GM12878 (cell line): ENCODE results near the gene AFF2. TPM values are rescaled to one million over a fixed set of nuclear protein-coding genes. Genes with fewer than 3 reads are reported as not detected.

Experiments used
- ATAC-seq: fragments of 200-7000 bp; cut with Tn5 transposase; 3 replicates; pipeline ENCODE4 v1.9.1; 2020; ENCODE audit warnings: mild to moderate bottlenecking, moderate library complexity
- BruUV-seq: library from RNA; stranded (reverse); fragments of 400-500 nt; replicated peaks from 2 replicates; lab custom pipeline; 2021; lab: Mats Ljungman, UMichigan
- CTCF ChIA-PET: fragments of 300-600 bp; sonication (Branson Sonifier 250); formaldehyde crosslinking; extraction: SDS; loops from one replicate; lab custom pipeline; 2021; ENCODE audit warnings: inconsistent platforms; lab: Yijun Ruan, JAX
- POLR2A ChIA-PET: fragments of 350-600 bp; formaldehyde crosslinking; extraction: SDS; loops from one replicate; lab custom pipeline; 2021; ENCODE audit warnings: inconsistent platforms; lab: Charles Lee
- RAD21 ChIA-PET: fragments of 300-600 bp; sonication (Branson Sonifier 250); formaldehyde crosslinking; loops from one replicate; lab custom pipeline; 2023; ENCODE audit warnings: antibody characterized with exemption; ENCODE audit not compliant: unreplicated experiment; lab: Charles Lee
- SMC1A ChIA-PET: fragments of 300-600 bp; sonication (Branson Sonifier 250); formaldehyde crosslinking; loops from one replicate; lab custom pipeline; 2023; ENCODE audit not compliant: unreplicated experiment, uncharacterized antibody; lab: Charles Lee
- DNase-seq: peaks from one replicate; pipeline ENCODE4 v3.0.0-alpha.2; 2011; ENCODE audit warnings: low read depth, low spot score
- FAIRE-seq: peaks from 3 replicates; lab custom pipeline; 2011; peaks lifted over from hg19 to GRCh38; lab: Jason Lieb, UNC
- H2AFZ ChIP-seq: 2 replicates; pipeline ENCODE4 v1.6.0; 2011; ENCODE audit warnings: low read depth, low read length, control low read depth; ENCODE audit not compliant: control insufficient read depth
- H3K27ac ChIP-seq: 2 replicates; pipeline ENCODE4 v1.5.1; 2011; ENCODE audit warnings: control low read depth; ENCODE audit not compliant: control insufficient read depth, insufficient read depth
- H3K27me3 ChIP-seq, 2 experiments: replicated peaks in 1 of 2; 2 replicates each; pipeline versions ENCODE4 v1.6.0 to v1.6.1; 2011; ENCODE audit warnings: low read length in 1 of 2; ENCODE audit not compliant: control insufficient read depth in 2 of 2, insufficient read depth in 2 of 2
- H3K36me3 ChIP-seq, 2 experiments: 2 replicates each; pipeline ENCODE4 v1.5.1; 2011; ENCODE audit warnings: low read length in 1 of 2; ENCODE audit not compliant: control insufficient read depth in 2 of 2, insufficient read depth in 2 of 2
- H3K4me1 ChIP-seq: 2 replicates; pipeline ENCODE4 v1.6.1; 2011; ENCODE audit warnings: mild to moderate bottlenecking, low read length, moderate library complexity, mixed read lengths; ENCODE audit not compliant: control insufficient read depth, insufficient read depth
- H3K4me2 ChIP-seq: 2 replicates; pipeline ENCODE4 v1.6.0; 2011; ENCODE audit warnings: control low read depth; ENCODE audit not compliant: control insufficient read depth, insufficient read depth
- H3K4me3 ChIP-seq: fragments of 200-600 bp; sonication (generic); 2 replicates; pipeline ENCODE4 v1.5.1; 2016
- H3K79me2 ChIP-seq: 2 replicates; pipeline ENCODE4 v1.6.0; 2011; ENCODE audit warnings: low read length; ENCODE audit not compliant: control insufficient read depth, insufficient read depth
- H3K9ac ChIP-seq: 2 replicates; pipeline ENCODE4 v1.8.0; 2011; ENCODE audit warnings: low read length, control low read depth, mixed read lengths; ENCODE audit not compliant: control insufficient read depth, insufficient read depth
- H3K9me3 ChIP-seq: replicated peaks from 3 replicates; pipeline ENCODE4 v1.5.1; 2011; ENCODE audit warnings: mild to moderate bottlenecking, low read length; ENCODE audit not compliant: control insufficient read depth, insufficient read depth
- H4K20me1 ChIP-seq: 2 replicates; pipeline ENCODE4 v1.6.0; 2011; ENCODE audit not compliant: control insufficient read depth, insufficient read depth
- BCLAF1 ChIP-seq: fragments of 450-650 bp; IDR thresholded peaks from 2 replicates; pipeline ENCODE4 v1.6.1; 2017; ENCODE audit warnings: antibody characterized with exemption, mild to moderate bottlenecking, moderate library complexity
- CREB1 ChIP-seq: IDR thresholded peaks from 2 replicates; pipeline ENCODE4 v1.6.1; 2012; ENCODE audit warnings: low read depth, mild to moderate bottlenecking, inconsistent platforms
- RB1 ChIP-seq: fragments of 450-650 bp; formaldehyde crosslinking; IDR thresholded peaks from 2 replicates; pipeline ENCODE4 v1.6.1; 2017; ENCODE audit warnings: mild to moderate bottlenecking, borderline replicate concordance
- SMC3 ChIP-seq: IDR thresholded peaks from 2 replicates; pipeline ENCODE4 v1.6.1; 2011; ENCODE audit warnings: low read length, improper control_type of control experiment, borderline replicate concordance
- STAT1 ChIP-seq: fragments of 450-650 bp; conservative IDR thresholded peaks from 2 replicates; pipeline ENCODE4 v1.6.1; 2014; ENCODE audit warnings: antibody characterized with exemption, mild to moderate bottlenecking
- TCF12 ChIP-seq: IDR thresholded peaks from 2 replicates; pipeline ENCODE4 v1.6.1; 2011; ENCODE audit warnings: low read depth, mild to moderate bottlenecking, low read length
- TCF3 ChIP-seq: IDR thresholded peaks from 2 replicates; pipeline ENCODE4 v1.6.1; 2012; ENCODE audit warnings: low read depth, mild to moderate bottlenecking, low read length, borderline replicate concordance; ENCODE audit not compliant: insufficient read depth
- ZNF207 ChIP-seq: fragments of 450-650 bp; IDR thresholded peaks from 2 replicates; pipeline ENCODE4 v1.6.1; 2014; ENCODE audit warnings: antibody characterized with exemption, mild to moderate bottlenecking, borderline replicate concordance
- in situ Hi-C: fragments of 300-500 bp; cut with MboI; formaldehyde crosslinking; loops from 9 replicates; pipeline ENCODE4 v1.14.3; 2018; ENCODE audit warnings: mixed read lengths
- intact Hi-C: fragments of 100-400 bp; cut with micrococcal nuclease; formaldehyde crosslinking; loops from one replicate; pipeline ENCODE4 v1.14.2; 2022; ENCODE audit not compliant: unreplicated experiment
- polyA plus RNA-seq, 11 experiments: library from polyadenylated mRNA; depleted of rRNA in 4 of 11; unstranded in 6 of 11; stranded (reverse) in 5 of 11; fragments of >200 nt; fragmentation: Nextera tagmentation in 4 of 11; fragmentation: Illumina TruSeq in 1 of 11; extraction: Ambion mirVana in 4 of 11; extraction: Trizol in 1 of 11; gene quantifications; 1 replicate in 1 of 11; 2 replicates in 10 of 11; pipeline versions ENCODE4 v1.2.1 to v1.2.3, GENCODE V29; 2011 to 2016; ENCODE audit warnings: inconsistent platforms in 2 of 11, missing spikeins in 2 of 11, low read depth in 1 of 11
- total RNA-seq, 4 experiments: library from RNA; depleted of rRNA in 3 of 4; stranded (reverse); fragments of >200 nt in 3 of 4; fragmentation: Illumina TruSeq in 1 of 4; extraction: Trizol in 1 of 4; gene quantifications; 2 replicates each; pipeline versions ENCODE4 v1.2.1 to v1.2.3, GENCODE V29; 2013 to 2021

Gene AFF2
- total and polyA plus RNA-seq, 10 of the 15 experiments (the other 5 are each of a cell fraction or from before 2014, with no cell fraction given): under 0.01 to 0.03 TPM; not detected in 8

GRCh38 chrX:148582353-148582752 is 81.9 kb downstream of the AFF2 start:
- Histone ChIP-seq H3K36me3 (no peaks in the 10 kb centered on the region), H3K4me3 (no peak overlapping the region), H3K9ac (no peak overlapping the region), H3K79me2 (no peaks in the 10 kb centered on the region), H4K20me1 (no peaks in the 10 kb centered on the region), H3K4me2 (no peak overlapping the region), H3K4me1 (no peaks in the 10 kb centered on the region), H2AFZ (no peak overlapping the region), H3K27me3 (no peaks in the 10 kb centered on the region), H3K27ac (no peak overlapping the region), H3K9me3 (no peaks in the 10 kb centered on the region)
- ChIA-PET CTCF (no interaction called here), RAD21 (no interaction called here), SMC1A (no interaction called here), POLR2A (no interaction called here)
- in situ Hi-C loops (no loop called here), intact Hi-C loops (no loop called here)
- ATAC-seq: no peak
- TF ChIP-seq TCF12: no peak
- no peak for TF ChIP-seq ZNF207
- TF ChIP-seq STAT1: no peak
- TF ChIP-seq SMC3: no peak
- TF ChIP-seq RB1: no peak
- no peak for TF ChIP-seq BCLAF1
- TF ChIP-seq CREB1: no peak
- TF ChIP-seq TCF3: no peak
- no peak for FAIRE-seq
- no peak for DNase-seq
- no TSS peak for BruUV-seq
